Fibroblast of upper back skin (primary cell): Measurements from ENCODE around the gene FAM149B1.

Source experiments
- DNase-seq: peaks from one replicate; pipeline ENCODE4 v3.0.0-alpha.2; 2013

FAM149B1 gene

DNA sequence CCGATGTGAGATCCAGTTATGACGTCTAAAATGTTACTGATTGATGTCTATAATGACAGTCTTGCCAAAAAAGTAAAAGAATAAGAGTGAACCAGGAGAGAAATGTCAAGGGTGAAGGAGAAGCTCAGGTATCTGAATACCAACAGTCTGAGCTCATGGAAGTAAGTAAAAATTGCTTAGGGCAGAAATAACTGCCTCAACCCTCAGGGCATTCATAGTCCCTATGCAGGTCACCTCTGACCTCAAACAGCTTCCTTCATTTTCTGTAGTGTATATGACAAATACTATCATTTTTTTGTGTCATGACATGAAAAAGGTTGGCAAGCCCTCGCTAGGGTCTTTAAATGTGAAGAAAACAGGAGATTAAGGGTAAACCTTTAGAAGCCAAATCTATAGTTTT, 125.5 kb downstream of the FAM149B1 start:
- DNase-seq: no peak
